Astrocyte of the cerebellum (primary cell): ENCODE measurements around the gene GLB1L2.
"Not testable (repeated sequence)": the region's sequence is repeated elsewhere in the genome, so short reads cannot be mapped to it uniquely, and the experiment has no call there.

Source experiments
- DNase-seq: peaks from one replicate; pipeline ENCODE4 v3.0.0-alpha.2; 2011; ENCODE audit warnings: low read depth
- H3K4me3 ChIP-seq: 2 replicates; pipeline ENCODE4 v1.5.1; 2011; ENCODE audit warnings: mild to moderate bottlenecking, low read depth, low read length, moderate library complexity
- CTCF ChIP-seq: IDR thresholded peaks from 2 replicates; pipeline ENCODE4 v1.5.1; 2012; ENCODE audit warnings: low read length, low read depth, moderate library complexity, mild to moderate bottlenecking; ENCODE audit errors: missing control alignments
- in situ Hi-C: cut with HindIII; loops from 2 replicates; pipeline ENCODE4 v1.10.0; 2017; ENCODE audit warnings: low sequenced_read_pairs

Gene GLB1L2

GRCh38 chr11:134340354-134340964 lies 8.7 kb downstream of the GLB1L2 start:
- DNase-seq, result no peak
- no peak overlapping the region for H3K4me3 ChIP-seq
- in situ Hi-C loops, result no loop called here
- TF ChIP-seq CTCF, result no peak

GRCh38 chr11:134341805-134342571 lies 10.2 kb downstream of the GLB1L2 start:
- DNase-seq, result no peak
- H3K4me3 ChIP-seq, result no peak overlapping the region
- no peak for TF ChIP-seq CTCF
- in situ Hi-C loops, result no loop called here

GRCh38 chr11:134342572-134343340 lies 11.0 kb downstream of the GLB1L2 start:
- no peak for TF ChIP-seq CTCF
- no peak for DNase-seq
- in situ Hi-C loops, result no loop called here
- H3K4me3 ChIP-seq, result no peak overlapping the region

GRCh38 chr11:134343646-134344045 lies 11.9 kb downstream of the GLB1L2 start:
- in situ Hi-C loops, result no loop called here
- TF ChIP-seq CTCF, result no peak
- no peak overlapping the region for H3K4me3 ChIP-seq
- DNase-seq, result no peak

- H3K4me3 ChIP-seq, in situ Hi-C loops, DNase-seq: not testable (repeated sequence)
These were observed 12.9 kb downstream of the GLB1L2 start for GRCh38 chr11:134344497-134345236.

GRCh38 chr11:134345237-134345550 lies 13.4 kb downstream of the GLB1L2 start:
- no peak overlapping the region for H3K4me3 ChIP-seq
- in situ Hi-C loops, result no loop called here
- DNase-seq, result no peak
- TF ChIP-seq CTCF, result no peak
